ENCODE results near the gene WASL.
"Not testable (repeated sequence)": the region's sequence is repeated elsewhere in the genome, so short reads cannot be mapped to it uniquely, and the experiment has no call there.

Gene WASL

DNA sequence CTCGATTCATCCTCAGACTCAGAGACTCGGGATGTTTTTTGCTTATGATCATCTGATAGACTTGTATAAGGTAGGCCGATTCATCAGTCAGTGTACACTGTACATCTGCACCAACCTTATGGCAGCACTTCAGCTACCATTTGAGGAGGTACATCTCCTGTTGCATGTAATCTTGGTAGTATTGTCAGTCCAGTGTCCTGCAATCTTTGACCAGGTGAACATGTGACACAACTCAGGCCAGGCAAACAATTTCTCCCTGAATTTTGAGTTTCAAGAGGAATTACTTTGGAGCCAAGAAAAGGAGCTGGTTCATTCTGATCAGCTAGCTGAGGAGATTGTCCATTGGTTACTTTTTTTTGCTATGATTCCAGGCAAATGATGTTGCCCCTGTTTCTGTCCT is 19.7 kb upstream of the WASL start:
- DNase-seq = no peak

DNA sequence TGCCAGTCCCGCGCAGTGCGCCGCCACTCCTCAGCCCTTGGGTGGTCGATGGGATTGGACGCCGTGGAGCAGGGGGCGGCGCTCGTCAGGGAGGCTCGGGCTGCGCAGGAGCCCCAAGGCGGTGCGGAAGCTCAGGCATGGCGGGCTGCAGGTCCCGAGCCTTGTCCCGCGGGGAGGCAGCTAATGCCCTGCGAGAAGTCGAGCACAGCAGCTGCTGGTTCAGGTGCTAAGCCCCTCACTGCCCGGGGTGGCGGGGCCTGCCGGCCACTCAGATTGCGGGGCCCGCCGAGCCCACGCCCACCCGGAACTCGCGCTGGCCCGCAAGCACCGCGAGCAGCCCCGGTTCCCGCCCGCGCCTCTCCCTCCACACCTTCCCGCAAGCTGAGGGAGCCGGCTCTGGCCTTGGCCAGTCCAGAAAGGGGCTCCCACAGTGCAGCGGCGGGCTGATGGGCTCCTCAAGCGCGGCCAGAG is 14.4 kb upstream of the WASL start:
- no peak for DNase-seq

DNA sequence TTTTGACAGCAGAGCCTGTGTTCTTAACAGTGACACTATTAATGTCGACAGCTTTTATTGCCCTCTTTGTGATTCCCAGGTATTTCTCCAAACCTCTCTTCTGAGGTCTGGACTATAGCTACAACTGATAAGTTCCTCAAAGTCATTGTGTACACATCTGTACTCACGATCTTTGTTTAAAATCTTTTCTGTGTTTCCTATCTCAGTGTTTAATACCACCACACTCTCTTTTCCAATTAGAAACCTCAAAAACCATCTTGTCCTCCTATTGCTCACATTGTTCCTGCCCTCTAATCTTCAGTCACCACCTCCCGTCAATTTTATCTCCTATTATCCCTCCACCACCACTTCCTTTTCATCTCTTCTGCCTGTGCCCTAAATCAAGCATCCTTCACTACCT is 12.9 kb upstream of the WASL start:
- DNase-seq = no peak

DNA sequence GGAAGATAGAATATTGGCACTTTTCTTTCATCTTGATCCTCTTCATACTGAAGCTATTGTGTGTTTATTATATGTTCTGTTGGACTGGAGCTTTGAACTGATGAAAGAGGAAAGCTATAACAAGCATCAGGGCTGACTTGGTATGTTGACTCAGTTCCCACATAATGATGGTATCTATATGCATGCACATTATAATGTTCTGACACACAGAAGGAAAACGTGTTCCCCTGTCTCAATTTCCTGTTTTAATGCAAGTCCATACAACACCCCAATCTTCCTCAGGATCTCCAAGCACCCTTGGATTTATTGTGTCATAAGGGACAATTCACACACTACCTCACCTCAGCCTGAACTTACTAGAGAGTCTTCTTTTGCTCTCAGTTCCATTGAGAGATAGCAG is 8.3 kb upstream of the WASL start:
- DNase-seq = no peak

DNA sequence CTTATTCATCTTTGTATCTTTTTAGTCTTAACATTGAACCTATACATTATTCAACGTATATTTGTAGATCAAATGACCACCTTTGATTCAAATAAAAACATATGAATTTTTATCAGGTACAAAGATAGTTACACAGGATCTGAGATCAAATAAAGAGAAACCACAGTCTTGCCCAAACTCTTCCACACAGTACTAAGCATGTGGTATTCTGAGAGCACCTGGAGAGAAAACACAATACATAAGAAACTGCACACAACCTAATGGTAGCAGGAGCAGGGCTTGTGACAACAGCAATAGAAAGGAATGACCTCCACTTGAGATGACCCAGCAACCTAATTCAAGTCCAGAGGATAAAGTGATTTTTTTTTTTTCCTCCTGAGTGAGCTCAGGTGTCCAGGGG is 6.5 kb upstream of the WASL start:
- no peak for DNase-seq

DNA sequence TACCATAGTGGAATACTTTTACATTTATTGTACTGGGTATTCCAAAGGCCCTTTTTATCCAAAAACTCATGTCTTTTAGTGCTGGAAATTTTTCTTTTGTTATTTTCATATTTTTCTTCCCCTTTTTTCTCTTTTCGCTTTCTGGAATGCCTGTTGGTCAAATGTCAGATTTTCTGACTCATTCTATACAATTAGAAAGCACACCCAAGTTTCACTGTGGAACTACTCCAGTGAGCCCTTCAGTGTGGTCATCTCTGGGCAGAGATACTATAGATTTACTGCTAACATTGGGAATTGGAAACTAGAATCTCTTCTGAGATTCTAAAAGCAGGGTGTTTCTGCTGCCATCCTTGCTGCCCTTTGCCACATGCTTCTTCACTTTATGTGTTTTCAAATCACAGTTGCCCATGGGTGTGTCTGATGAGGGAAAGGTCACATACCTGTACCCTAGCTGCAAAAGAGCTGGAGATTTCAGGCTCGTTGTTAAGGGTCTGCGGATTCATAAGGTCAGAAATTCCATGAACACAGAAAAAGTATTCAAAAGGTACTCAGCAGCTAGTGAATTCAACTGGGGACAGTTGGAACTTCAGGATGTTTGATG is 5.6 kb upstream of the WASL start:
- DNase-seq = no peak

DNA sequence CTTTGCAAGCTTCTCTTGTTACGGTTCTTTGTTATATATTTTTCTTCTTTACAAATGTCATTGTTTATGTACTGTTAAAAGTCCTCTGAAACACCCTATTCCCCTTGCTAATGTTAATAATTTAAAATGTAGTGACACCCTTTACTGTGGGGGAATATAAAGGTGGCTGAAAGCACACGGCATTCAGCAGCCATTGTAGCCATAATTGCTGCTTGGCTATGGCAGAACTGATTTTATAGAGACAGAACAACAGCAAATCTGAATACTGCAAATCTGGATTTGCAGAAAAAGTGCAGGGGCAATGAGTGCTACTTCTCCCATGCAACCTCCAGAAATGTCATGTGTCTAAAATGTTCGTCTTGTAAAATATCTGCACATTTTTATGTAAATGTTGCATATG is 3.7 kb upstream of the WASL start:
- DNase-seq = no peak

DNA sequence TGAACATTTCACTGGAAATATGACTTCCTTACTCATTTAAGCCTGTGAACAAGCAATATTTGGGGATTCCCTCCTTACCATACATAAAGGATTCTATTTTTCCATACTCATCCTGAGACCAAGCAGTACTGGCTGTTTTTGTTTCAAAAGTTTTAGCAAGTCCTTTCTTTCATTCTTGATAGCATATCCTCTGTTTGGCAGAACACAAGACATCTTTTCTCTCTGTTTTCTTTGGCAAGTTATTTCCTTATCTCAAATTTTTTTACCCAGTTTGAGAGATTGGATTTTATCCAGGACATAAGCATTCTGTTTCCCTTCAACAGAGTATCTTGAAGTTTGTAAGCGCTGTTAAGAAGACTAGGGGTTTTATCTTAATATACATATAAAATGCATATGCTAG is 3.0 kb upstream of the WASL start:
- DNase-seq = no peak

DNA sequence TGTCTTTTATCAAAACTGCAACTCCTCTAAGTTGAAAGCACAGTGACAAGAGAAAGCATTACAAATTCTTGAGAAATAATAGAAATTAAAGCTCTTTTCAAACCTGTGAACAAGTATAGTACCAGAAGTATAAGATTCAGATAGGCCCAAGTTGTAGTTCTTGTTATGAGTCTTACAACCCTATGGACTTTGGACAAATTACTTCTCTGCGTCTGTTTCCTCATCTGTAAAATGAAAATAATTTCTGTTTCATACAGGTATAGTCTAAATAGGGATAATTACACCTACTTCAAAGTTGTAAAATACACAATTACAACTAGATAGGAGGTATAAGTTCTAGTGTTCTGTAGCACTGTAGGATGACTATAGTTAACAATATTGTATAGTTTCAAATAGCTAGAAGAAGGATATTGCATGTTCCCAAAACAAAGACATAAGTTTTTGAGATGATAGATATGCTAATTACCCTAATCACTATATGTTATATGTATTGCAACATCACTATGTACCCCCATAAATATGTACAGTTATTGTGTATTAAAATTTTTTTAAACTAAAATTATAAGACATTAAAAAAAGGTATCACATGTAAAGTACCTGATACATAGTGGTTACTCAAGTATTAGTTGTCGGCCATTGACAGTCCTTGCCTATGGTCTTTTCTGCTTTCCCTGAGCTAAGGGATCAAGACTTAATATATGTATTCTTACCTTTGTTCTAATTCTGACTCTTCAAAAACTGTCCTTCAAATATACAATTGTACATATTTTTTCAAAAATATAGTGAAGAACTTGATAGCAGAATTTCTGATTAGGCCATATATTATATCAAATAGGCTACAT is 1.8 kb upstream of the WASL start:
- no peak for DNase-seq

DNA sequence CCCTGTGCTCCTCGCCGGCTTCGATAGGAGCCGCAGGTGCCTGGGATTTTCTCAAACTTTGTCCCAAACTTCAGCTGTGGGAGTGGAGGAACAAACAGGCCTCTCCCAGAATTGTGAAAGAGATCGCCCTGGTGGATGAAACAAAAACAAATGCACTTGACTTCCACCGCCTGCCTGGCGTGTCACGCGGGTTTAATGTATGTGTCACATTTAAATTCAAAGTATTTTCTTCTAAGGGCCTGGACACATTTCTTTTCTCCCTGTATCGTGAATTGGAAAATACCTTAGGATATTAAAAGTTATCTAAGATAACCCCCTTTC is 694 bp upstream of the WASL start:
- peak in 1 of 2 experiments; percentile 69 for DNase-seq

DNA sequence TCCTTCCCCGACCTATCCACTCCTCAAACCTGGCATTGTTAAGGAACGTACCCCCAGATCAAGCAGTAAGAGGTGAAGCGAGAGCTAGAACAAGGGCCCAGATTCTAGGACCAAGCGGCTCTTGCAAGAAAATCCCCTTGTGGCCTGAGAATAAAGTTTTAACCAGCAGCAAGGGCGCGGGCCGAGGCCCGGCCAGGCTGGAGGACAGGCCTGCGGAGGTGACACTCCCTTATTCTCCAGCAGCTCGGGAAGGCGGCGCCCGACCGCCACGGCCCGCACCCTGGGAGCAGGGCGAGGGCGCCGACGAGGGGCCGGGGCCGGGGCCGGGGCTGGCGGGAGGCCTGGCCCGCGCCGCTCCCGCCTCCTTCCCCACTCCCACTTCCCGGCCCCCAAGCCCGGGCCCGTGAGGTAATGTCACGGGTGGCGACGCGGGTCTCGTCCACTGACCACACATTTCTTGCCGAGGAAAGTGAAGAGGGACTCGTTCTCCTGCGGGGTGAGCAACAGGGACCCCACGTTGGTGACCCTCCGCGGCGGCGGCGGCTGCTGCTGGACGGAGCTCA is 551 bp downstream of the WASL start:
- DNase-seq = peak; percentile 13 to 34

DNA sequence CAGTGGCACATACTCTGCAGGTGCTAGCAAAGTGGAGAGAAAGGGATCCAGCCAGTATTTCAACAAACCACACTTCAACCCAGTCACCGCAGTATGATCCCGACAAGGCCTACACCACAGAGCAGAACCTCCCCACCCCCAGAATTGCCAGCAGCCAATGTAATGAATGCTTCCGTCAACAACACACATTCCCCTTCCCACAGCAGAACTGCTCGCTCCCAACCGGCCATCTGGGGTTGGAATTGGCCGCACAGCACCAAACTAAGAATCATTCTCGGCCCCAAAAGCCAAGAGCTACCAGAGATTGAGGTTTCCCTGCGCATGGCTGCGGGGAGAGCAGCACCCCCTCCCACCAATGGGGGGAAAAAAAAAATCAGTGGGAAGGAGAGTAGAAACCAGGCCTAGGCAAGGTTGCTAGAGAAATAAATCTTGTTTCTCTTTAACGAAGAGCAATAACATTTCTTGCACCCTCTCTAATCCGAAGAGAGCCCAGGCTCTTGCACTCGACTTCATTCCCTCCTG is 1.1 kb downstream of the WASL start:
- peak; percentile 24 to 30 for DNase-seq

DNA sequence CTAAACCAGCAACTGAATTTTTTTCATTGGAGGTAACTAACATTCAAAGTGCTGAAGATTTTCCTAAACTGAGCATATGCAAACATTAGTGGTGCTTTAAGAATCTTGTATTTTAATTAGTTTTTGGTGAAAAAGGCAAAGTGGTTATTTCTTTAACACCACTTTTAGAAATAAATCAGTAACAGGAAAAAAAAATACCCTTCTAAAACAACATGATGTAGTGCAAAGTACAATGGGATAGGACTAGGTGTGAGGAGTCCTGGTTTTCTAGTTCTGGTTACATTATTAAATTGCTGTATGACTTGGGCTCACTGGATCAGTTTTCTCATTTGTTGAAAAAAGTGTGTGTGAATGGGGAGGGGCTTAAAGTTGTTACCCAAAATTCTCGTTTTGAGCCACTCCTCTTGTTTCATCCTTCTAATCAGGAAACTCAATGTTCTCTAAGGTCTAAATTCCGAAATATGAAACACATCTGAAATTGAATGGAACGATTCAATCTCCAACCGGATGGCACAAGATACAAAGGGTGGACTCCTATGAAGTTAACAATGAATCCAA is 1.8 kb downstream of the WASL start:
- no peak for DNase-seq

DNA sequence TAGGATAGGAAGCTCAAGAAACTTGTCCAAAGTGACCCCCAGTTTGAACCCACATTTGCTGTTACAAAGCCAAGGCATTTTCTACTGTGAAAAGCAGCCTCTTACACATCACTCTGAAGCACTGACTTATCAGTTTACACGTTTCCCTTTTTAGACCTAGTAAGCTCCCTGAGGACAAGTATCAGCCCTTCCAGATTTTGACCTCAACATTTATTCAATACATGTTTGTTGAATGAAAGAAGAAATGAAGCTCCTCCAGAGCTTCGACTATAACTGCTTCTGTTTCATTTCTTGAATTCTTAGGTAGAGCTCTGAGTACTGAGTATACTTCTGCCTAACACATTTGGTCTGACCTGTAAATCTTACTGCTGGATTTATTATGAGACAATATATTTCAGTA is 2.7 kb downstream of the WASL start:
- peak in 1 of 2 experiments; percentile 5 for DNase-seq

DNA sequence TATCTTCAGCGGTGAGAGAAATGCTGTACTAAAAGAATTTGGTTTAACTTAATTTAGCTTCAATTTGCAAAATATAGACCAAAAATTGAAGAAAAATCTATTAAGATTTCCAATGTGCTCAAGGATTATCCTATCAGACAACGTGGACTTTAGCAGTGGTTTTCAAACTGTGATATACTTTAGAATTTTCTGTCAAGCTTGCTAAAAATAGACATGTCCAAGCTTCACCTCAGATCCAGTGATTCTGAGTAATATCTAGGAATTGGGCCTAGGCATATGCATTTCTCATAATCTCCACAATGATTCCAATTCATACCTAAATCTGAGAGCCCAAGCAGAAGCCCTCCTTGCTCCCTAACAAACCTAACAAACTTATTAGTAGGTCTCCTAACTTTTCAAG is 3.4 kb downstream of the WASL start:
- DNase-seq = no peak

DNA sequence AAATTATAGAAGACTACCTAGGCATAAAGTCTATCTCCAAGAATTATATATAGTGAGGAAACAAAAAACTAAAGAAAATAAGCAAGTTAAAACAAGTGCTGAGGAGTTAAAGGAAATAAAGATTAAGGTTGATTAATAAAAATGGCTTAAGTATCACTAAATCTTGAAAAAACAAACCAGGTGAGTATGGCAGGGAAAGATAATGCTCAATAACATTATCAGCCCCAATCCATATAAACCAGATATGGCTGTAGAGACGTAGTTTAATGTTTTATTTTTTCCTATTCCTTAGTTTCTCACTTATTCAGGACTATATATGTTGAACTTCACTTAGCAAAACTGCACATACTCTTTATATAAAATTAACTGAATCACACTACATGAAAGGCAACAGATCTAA is 4.4 kb downstream of the WASL start:
- DNase-seq = no peak

DNA sequence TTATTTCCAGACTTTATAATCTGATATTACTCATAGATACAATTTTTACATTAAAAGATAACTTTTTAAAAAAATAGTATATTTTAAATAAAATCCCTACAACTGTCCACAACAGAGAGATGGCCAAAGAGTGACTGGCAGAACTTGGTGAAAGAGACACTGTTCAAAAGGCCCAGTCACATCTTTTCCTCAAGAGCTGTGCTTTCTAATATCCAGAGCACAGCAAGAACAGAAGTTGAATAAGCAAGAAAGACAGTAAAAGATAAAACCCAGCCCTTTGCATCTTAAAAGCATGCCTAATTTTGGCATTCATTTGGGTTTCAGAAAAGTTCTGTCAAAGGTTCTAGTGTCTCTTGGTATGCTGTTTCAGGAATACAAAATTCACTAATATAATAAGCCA is 6.9 kb downstream of the WASL start:
- no peak for DNase-seq

DNA sequence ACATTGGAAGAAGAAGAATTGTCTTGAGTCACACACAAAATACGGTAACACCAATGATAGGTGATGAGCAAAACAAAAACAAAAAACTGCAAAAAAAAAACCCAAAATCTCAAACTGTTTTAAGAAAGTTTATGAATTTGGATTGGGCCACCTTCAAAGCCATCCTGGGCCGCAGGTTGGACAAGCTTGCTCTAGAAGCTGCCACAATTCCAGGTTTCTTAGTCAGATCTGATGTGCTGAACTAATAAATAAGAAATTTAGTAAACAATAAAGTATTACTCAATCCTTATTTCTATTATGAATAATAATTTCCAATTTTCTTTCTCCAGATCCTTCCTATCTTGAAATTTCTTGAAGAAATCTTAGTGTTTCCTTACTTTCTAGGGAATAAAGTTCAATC is 10.0 kb downstream of the WASL start:
- DNase-seq = no peak

DNA sequence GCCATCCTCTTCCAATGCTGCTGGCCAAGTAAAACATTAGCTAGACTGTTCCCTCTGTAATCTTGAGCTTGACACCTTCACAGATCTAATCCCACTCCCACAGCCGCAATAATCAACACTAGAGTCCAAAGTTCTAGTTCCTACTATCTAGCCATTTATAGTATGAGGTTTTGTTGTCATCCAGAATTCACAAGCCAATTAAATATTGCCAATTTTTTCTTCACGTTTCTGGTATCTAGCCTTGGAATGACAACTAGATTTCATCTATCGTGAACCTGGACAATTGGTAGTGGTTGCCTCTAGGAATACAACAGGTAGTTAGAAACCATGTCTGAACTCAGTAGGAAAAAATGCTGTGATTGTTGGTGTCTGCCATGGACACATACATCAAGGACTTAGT is 10.4 kb downstream of the WASL start:
- DNase-seq = no peak

DNA sequence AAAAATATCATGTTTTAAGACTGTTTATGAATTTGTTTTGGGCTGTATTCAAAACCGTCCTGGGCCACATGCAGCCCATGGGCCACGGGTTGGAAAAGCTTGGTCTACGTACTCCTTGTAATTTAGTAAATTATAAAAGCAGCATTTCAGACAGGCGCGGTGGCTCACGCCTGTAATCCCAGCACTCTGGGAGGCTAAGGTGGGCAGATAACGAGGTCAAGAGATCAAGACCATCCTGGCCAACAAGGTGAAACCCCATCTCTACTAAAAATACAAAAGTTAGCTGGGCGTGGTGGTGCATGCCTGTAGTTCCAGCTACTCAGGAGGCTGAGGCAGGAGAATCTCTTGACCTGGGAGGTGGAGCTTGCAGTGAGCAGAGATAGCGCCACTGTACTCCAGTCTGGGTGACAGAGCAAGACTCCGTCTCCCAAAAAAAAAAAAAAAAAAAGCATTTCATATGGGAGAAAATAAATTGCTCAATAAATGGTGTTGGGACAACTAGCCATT is 11.6 kb downstream of the WASL start:
- not testable (repeated sequence) for DNase-seq

DNA sequence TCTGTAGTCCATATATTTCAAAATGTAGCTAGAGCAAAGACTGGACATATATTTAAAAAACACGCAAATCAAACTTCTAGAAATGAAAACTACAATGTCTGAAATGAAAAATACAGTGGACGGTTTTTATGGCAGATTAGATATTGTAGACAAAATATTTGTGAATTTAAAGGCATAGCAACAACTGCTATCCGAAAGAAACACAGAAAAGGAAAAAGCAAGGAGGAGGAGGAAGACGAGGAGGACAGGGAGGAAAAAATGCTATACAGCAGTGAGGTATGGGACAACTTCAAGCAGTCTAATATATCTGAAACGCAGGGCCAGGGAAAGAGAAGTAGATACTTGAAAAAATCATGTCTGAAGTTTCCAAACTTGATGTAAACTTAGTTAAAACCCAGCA is 13.3 kb downstream of the WASL start:
- no peak for DNase-seq

DNA sequence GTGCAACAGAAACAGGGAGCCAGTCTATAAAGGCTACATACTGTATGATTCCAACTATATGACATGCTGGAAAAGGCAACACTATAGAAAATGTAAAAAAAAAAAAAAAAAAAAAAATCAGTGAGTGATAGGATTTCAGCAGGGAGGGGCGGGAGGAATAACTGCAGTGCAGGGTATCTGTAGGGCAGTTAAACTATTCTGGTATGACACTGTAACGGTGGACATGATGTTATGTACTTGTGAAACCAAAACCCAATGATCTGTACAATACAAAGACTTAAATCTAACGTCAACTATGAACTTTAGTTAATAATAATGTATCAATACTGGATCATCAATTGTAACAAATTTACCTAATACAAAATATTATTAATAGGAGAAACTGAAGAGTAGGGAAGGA is 14.3 kb downstream of the WASL start:
- no peak for DNase-seq

DNA sequence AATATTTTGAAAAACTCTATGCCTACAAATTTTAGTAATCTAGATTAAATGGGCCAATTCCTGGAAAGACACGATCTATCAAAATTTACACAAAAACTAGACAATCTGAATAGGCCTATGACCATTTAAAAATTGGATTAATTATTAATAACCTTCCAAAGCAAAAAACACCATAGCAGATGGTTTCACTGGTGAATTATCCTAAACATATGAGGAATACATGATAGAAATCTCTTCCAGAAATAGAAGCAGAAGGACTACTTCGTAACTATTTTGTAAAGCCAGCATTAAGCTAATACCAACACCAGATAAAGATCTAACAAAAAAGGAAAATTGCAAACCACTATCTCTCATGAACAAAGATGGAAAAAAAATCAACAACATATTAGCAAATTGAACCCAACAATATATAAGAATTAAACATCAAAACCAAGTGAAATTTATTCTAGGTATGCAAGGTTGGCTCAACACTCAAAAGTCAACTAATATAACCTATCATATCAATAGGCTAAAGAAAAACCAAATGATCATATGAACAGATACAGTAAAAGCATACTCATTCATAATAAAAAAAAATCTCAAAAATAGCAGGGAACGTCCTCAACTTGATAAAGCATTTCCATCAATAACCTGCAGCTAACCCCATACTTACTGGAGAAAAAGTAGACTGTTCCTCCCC is 16.3 kb downstream of the WASL start:
- DNase-seq = no peak
